ENCODE measurements around the gene KIF24.

KIF24 gene

DNA sequence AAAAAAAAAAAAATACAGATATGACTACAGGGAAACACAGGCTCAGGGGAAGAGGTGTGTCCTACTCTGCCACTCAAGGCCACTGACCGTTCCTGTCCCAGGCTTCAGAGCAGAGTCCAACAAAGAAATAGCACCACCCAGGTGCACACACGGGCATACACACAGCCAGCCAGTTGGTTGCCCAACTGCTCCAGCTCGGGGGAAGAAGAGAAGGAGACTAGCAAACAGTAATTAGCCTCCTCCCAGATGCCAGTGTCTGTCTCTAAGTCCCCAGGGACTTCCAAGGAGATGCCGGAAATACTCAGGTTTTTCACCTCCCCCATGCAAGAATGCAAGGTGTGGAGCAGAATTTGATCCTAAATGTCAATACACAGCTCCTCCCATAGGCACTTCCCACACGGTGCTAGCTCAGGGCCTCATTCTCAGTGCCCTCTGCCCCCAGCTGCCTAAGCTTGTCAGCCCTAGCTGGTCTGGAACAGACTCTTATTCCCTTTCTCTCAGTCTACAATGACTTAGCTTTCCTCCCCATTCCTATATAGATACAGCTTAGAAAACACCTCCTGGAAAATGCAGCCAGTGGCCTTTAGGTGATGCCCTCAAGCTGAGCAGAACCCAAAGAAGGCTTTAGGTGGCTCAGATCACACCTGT is 46.0 kb upstream of the KIF24 start:
- no peak for TF ChIP-seq CTCF (IDR thresholded peaks at IDR 0.05; ENCODE audit: low read depth, low read length)
- no peak overlapping the region for H3K4me3 ChIP-seq (ENCODE audit: low read depth, low read length)

- no peak for TF ChIP-seq CTCF (IDR thresholded peaks at IDR 0.05; ENCODE audit: low read depth, low read length)
- no peak overlapping the region for H3K4me3 ChIP-seq (ENCODE audit: low read depth, low read length)
Measured at GRCh38 chr9:34374339-34374738, 45.3 kb upstream of the KIF24 start.

DNA sequence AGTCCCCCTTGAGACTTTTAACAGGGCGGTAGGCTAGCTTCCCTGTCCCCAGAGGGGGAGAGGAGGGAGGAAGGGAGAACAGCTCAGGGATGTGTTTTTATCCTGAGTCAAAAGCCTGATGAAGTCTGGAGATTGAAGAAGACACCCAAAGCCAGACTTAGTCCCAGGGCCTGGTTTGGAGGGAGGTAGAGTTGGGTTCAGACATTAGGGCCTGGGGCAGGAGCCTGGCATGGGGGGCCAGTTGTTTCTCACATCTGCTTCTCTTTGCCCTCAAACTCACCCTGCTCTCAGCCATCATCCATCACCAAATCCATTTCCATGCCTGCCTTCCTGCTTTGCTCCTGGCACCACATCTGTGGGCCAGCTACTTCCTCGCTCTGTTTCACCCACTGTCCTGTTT is 44.7 kb upstream of the KIF24 start:
- no peak for TF ChIP-seq CTCF (IDR thresholded peaks at IDR 0.05; ENCODE audit: low read depth, low read length)
- H3K4me3 ChIP-seq (ENCODE audit: low read depth, low read length) = no peak overlapping the region

DNA sequence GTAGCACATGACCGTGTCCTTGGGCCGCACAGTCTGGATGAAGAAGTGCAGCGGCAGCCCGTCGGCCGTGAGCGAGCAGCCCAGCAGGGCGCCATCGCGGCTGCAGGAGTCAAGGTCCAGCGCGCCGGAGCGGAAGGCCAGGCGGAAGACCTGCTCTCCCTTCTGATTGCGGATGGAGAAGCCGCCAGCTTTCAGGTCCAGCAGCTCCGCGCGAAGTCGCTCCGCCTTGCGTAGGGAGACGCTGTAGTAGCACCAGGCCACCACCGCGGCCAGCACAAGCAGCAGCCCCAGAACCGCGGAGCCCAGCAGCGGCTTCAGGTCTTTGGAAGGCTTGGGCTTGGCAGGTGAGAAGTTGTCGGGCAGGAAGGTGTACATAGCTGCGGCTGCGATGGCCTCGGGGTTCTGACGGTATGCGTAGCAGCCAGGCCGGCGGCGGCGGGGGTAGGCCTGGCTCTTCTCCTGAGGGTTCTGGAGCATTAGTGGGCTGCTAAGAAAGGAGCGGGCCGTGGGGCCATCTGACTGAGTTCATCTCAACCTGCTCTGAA is 43.5 kb upstream of the KIF24 start:
- no peak overlapping the region for H3K4me3 ChIP-seq (ENCODE audit: low read depth, low read length)
- TF ChIP-seq CTCF (IDR thresholded peaks at IDR 0.05; ENCODE audit: low read depth, low read length) = no peak

GRCh38 chr9:34371886-34372466 is 42.9 kb upstream of the KIF24 start:
- TF ChIP-seq CTCF (IDR thresholded peaks at IDR 0.05; ENCODE audit: low read depth, low read length) = no peak
- H3K4me3 ChIP-seq (ENCODE audit: low read depth, low read length) = no peak overlapping the region

GRCh38 chr9:34370970-34371880 is 42.2 kb upstream of the KIF24 start:
- H3K4me3 ChIP-seq (ENCODE audit: low read depth, low read length) = peak overlapping the region; percentile 40
- TF ChIP-seq CTCF (IDR thresholded peaks at IDR 0.05; ENCODE audit: low read depth, low read length) = no peak

Measured in WI38 (cell line).